PC-9 (cell line): ENCODE measurements around the gene NOBOX. TPM values are rescaled to one million over a fixed set of nuclear protein-coding genes. Genes with fewer than 3 reads are reported as not detected.

Experiments
- BruUV-seq: library from RNA; stranded (reverse); fragments of 400-500 nt; replicated peaks from 2 replicates; lab custom pipeline; 2021; lab: Mats Ljungman, UMichigan
- CTCF ChIA-PET: fragments of 300-600 bp; sonication (Branson Sonifier 250); formaldehyde crosslinking; loops from one replicate; lab custom pipeline; 2022; ENCODE audit warnings: antibody characterized with exemption; lab: Charles Lee
- POLR2A ChIA-PET: fragments of 300-600 bp; sonication (Branson Sonifier 250); formaldehyde crosslinking; loops from one replicate; lab custom pipeline; 2022; ENCODE audit warnings: antibody characterized with exemption; ENCODE audit not compliant: unreplicated experiment; lab: Charles Lee
- DNase-seq, 2 experiments: peaks; one replicate each; pipeline versions ENCODE4 v3.0.0 to v3.0.0-alpha.2; 2015 to 2022; ENCODE audit warnings: mixed read lengths in 1 of 2
- H2AFZ ChIP-seq: fragments of 200-600 bp; sonication (generic); 2 replicates; pipeline ENCODE4 v1.8.1; 2017; ENCODE audit warnings: antibody characterized with exemption
- H3F3A ChIP-seq: fragments of 200-600 bp; sonication (generic); 2 replicates; pipeline ENCODE4 v1.8.1; 2017; ENCODE audit warnings: antibody characterized with exemption, mild to moderate bottlenecking, low read depth; ENCODE audit not compliant: insufficient read depth
- H3K27ac ChIP-seq: fragments of 200-600 bp; sonication (generic); 2 replicates; pipeline ENCODE4 v1.6.1; 2016; ENCODE audit warnings: mixed run types
- H3K27me3 ChIP-seq: fragments of 200-600 bp; sonication (generic); 2 replicates; pipeline ENCODE4 v1.6.1; 2016; ENCODE audit warnings: low read depth, mixed run types; ENCODE audit not compliant: insufficient read depth
- H3K36me3 ChIP-seq: fragments of 200-600 bp; sonication (generic); 2 replicates; pipeline ENCODE4 v1.6.1; 2016; ENCODE audit warnings: low read depth, mixed run types
- H3K4me1 ChIP-seq: fragments of 200-600 bp; sonication (generic); replicated peaks from 2 replicates; pipeline ENCODE4 v1.6.1; 2016; ENCODE audit warnings: mixed run types; ENCODE audit not compliant: insufficient read depth
- H3K4me2 ChIP-seq: fragments of 200-600 bp; sonication (generic); 2 replicates; pipeline ENCODE4 v1.6.1; 2017; ENCODE audit warnings: mixed run types
- H3K4me3 ChIP-seq: fragments of 200-600 bp; sonication (generic); 2 replicates; pipeline ENCODE4 v1.6.1; 2016; ENCODE audit warnings: mixed run types
- H3K79me2 ChIP-seq: fragments of 200-600 bp; sonication (generic); 2 replicates; pipeline ENCODE4 v1.6.1; 2017; ENCODE audit warnings: low read depth, mixed run types
- H3K9me2 ChIP-seq: fragments of 200-600 bp; sonication (generic); 2 replicates; pipeline ENCODE4 v1.8.1; 2017; ENCODE audit warnings: mild to moderate bottlenecking; ENCODE audit not compliant: insufficient read depth
- H3K9me3 ChIP-seq: fragments of 200-600 bp; sonication (generic); 2 replicates; pipeline ENCODE4 v1.8.1; 2016; ENCODE audit warnings: low read depth; ENCODE audit not compliant: insufficient read depth
- H4K20me1 ChIP-seq: fragments of 200-600 bp; sonication (generic); 2 replicates; pipeline ENCODE4 v1.8.1; 2017; ENCODE audit not compliant: insufficient read depth
- EZH2 ChIP-seq: fragments of 200-600 bp; sonication (generic); IDR thresholded peaks from 2 replicates; pipeline ENCODE4 v1.8.0; 2017; ENCODE audit warnings: antibody characterized with exemption, low read depth
- intact Hi-C: fragments of 100-400 bp; cut with micrococcal nuclease; formaldehyde crosslinking; loops from one replicate; pipeline ENCODE4 v1.10.0; 2022; ENCODE audit not compliant: unreplicated experiment
- total RNA-seq: library from RNA; stranded (reverse); gene quantifications from 2 replicates; pipeline ENCODE4 v1.2.3, GENCODE V29; 2021
- TF ChIP-seq, protein P1 (sequence below): fragments of 200-600 bp; sonication (generic); conservative IDR thresholded peaks from 2 replicates; pipeline ENCODE4 v1.6.1; 2017; ENCODE audit warnings: mixed run types, antibody characterized with exemption, mild to moderate bottlenecking, moderate library complexity

Gene NOBOX
- total RNA-seq, 1 experiment from 2014 or later: not detected

GRCh38 chr7:144384555-144385245 is 18.8 kb downstream of the NOBOX start:
- H3K4me1 ChIP-seq: 0 out of 2 replicates have a peak, but pooled peaks cover 6% of the 10 kb centered on the region
- no peak overlapping the region for H3K4me2 ChIP-seq

GRCh38 chr7:144384071-144384470 is 19.4 kb downstream of the NOBOX start:
- no peaks in the 10 kb centered on the region for H4K20me1 ChIP-seq
- no peak overlapping the region for H3K4me2 ChIP-seq
- POLR2A ChIA-PET: no interaction called here
- no peak overlapping the region for H3K27ac ChIP-seq
- CTCF ChIA-PET: no interaction called here
- no peaks in the 10 kb centered on the region for H3K9me2 ChIP-seq
- BruUV-seq: no TSS peak
- H3K27me3 ChIP-seq: no peaks in the 10 kb centered on the region
- no peaks in the 10 kb centered on the region for H3K9me3 ChIP-seq
- 0 out of 2 replicates have a peak, but pooled peaks cover 6% of the 10 kb centered on the region for H3K4me1 ChIP-seq
- DNase-seq: no peak
- intact Hi-C loops: no loop called here
- no peaks in the 10 kb centered on the region; the same call in 1 of the 2 replicates for H3K36me3 ChIP-seq
- H3K4me3 ChIP-seq: no peak overlapping the region
- no peaks in the 10 kb centered on the region for H3K79me2 ChIP-seq
- H2AFZ ChIP-seq: no peak overlapping the region
- H3F3A ChIP-seq: no peaks in the 10 kb centered on the region
- no peak for TF ChIP-seq EZH2

More at GRCh38 chr7:144384555-144385245, 18.8 kb downstream of the NOBOX start:
- Histone ChIP-seq H4K20me1 (no peaks in the 10 kb centered on the region), H3K9me3 (no peaks in the 10 kb centered on the region), H3K79me2 (no peaks in the 10 kb centered on the region), H3F3A (no peaks in the 10 kb centered on the region), H3K9me2 (no peaks in the 10 kb centered on the region), H3K4me3 (no peak overlapping the region), H2AFZ (no peak overlapping the region), H3K36me3 (no peaks in the 10 kb centered on the region; the same call in 1 of the 2 replicates), H3K27ac (no peak overlapping the region), H3K27me3 (no peaks in the 10 kb centered on the region)
- intact Hi-C loops: no loop called here
- CTCF ChIA-PET: no interaction called here
- TF ChIP-seq EZH2: no peak
- TF ChIP-seq, protein P1, sequence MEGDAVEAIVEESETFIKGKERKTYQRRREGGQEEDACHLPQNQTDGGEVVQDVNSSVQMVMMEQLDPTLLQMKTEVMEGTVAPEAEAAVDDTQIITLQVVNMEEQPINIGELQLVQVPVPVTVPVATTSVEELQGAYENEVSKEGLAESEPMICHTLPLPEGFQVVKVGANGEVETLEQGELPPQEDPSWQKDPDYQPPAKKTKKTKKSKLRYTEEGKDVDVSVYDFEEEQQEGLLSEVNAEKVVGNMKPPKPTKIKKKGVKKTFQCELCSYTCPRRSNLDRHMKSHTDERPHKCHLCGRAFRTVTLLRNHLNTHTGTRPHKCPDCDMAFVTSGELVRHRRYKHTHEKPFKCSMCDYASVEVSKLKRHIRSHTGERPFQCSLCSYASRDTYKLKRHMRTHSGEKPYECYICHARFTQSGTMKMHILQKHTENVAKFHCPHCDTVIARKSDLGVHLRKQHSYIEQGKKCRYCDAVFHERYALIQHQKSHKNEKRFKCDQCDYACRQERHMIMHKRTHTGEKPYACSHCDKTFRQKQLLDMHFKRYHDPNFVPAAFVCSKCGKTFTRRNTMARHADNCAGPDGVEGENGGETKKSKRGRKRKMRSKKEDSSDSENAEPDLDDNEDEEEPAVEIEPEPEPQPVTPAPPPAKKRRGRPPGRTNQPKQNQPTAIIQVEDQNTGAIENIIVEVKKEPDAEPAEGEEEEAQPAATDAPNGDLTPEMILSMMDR: no peak
- BruUV-seq: no TSS peak
- peak in 1 of 2 experiments; percentile 41 for DNase-seq
- POLR2A ChIA-PET: no interaction called here

DNA sequence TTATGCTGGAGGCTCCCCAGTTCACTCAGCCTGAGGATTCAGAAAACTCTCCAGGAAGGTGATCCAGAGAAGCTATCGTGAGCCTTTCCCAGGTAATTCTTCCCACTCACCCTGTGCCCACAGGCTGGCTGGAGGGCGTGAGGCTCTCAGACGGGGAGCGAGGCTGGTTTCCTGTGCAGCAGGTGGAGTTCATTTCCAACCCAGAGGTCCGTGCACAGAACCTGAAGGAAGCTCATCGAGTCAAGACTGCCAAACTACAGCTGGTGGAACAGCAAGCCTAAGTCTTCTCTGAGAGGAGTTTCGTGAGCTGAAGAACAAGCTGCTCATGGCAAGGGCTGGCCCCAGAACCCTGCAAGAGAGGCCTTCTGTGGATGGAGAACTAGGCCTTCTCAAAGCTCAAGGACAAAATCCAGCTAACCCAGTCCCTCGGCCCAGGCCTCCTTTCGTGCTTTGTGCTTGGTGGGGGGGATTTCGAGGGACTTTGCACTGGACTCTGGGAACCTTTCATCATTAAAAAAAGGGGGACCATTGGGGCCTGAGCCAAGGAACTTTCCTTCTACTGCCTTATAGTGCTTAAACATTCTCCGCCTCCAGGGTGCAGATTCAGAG is 23.6 kb downstream of the NOBOX start:
- Histone ChIP-seq H3K27ac (no peak overlapping the region), H3K4me1 (0 out of 2 replicates have a peak, but pooled peaks cover 6% of the 10 kb centered on the region), H3K79me2 (no peaks in the 10 kb centered on the region), H3K9me3 (no peaks in the 10 kb centered on the region), H3K4me3 (no peak overlapping the region), H2AFZ (no peak overlapping the region), H3F3A (no peaks in the 10 kb centered on the region), H3K9me2 (no peaks in the 10 kb centered on the region), H3K4me2 (no peak overlapping the region), H3K27me3 (no peaks in the 10 kb centered on the region), H4K20me1 (no peaks in the 10 kb centered on the region), H3K36me3 (no peaks in the 10 kb centered on the region; the same call in 1 of the 2 replicates)
- no peak for DNase-seq
- BruUV-seq: no TSS peak
- ChIA-PET POLR2A (no interaction called here), CTCF (no interaction called here)
- intact Hi-C loops: no loop called here
- TF ChIP-seq, protein P1: no peak
- TF ChIP-seq EZH2: no peak
